RWPE1 (cell line): ENCODE data around the gene C1QTNF8.

Source experiments
- CTCF ChIA-PET: fragments of 350-600 bp; sonication (Branson Sonifier 250); formaldehyde crosslinking; extraction: SDS; loops from one replicate; lab custom pipeline; 2021; lab: Yijun Ruan, JAX
- POLR2A ChIA-PET: fragments of 400-600 bp; formaldehyde crosslinking; extraction: SDS; loops from one replicate; lab custom pipeline; 2020; ENCODE audit warnings: antibody characterized with exemption; ENCODE audit not compliant: low non-redundant PET; lab: Yijun Ruan, JAX
- DNase-seq: peaks from one replicate; pipeline ENCODE4 v3.0.0; 2012; ENCODE audit warnings: low spot score
- H3K27ac ChIP-seq: fragments of 450-650 bp; 2 replicates; pipeline ENCODE4 v1.5.1; 2017
- TF ChIP-seq, protein P1 (sequence below): fragments of 450-650 bp; conservative IDR thresholded peaks from 2 replicates; pipeline ENCODE4 v1.5.1; 2017; ENCODE audit warnings: low read depth, mild to moderate bottlenecking

C1QTNF8 gene

DNA sequence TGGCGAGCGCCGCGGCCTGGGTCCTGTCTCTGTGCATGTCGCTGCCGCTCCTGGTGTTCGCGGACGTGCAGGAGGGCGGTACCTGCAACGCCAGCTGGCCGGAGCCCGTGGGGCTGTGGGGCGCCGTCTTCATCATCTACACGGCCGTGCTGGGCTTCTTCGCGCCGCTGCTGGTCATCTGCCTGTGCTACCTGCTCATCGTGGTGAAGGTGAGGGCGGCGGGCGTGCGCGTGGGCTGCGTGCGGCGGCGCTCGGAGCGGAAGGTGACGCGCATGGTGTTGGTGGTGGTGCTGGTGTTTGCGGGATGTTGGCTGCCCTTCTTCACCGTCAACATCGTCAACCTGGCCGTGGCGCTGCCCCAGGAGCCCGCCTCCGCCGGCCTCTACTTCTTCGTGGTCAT, 16.7 kb downstream of the C1QTNF8 start:
- H3K27ac ChIP-seq, result peak overlapping the region; percentile 95
- ChIA-PET CTCF (no interaction called here), POLR2A (no interaction called here)
- no peak for DNase-seq
- TF ChIP-seq, protein P1, sequence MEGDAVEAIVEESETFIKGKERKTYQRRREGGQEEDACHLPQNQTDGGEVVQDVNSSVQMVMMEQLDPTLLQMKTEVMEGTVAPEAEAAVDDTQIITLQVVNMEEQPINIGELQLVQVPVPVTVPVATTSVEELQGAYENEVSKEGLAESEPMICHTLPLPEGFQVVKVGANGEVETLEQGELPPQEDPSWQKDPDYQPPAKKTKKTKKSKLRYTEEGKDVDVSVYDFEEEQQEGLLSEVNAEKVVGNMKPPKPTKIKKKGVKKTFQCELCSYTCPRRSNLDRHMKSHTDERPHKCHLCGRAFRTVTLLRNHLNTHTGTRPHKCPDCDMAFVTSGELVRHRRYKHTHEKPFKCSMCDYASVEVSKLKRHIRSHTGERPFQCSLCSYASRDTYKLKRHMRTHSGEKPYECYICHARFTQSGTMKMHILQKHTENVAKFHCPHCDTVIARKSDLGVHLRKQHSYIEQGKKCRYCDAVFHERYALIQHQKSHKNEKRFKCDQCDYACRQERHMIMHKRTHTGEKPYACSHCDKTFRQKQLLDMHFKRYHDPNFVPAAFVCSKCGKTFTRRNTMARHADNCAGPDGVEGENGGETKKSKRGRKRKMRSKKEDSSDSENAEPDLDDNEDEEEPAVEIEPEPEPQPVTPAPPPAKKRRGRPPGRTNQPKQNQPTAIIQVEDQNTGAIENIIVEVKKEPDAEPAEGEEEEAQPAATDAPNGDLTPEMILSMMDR, result no peak

DNA sequence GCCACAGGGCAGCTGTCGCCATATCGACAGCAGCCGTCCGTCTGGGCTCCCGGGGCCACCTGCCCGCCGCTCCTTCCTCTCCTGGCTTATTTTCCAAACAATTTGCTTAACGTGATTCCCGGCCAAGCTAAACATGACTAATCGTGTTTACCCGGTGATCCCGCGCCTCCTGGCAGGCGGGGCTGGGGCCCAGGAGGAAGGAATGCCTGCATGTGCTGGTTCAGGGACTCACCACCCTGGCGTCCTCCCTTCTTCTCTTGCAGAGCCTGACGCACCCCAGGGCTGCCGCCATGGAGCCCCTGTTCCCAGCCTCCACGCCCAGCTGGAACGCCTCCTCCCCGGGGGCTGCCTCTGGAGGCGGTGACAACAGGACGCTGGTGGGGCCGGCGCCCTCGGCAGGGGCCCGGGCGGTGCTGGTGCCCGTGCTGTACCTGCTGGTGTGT, 17.4 kb downstream of the C1QTNF8 start:
- H3K27ac ChIP-seq, result peak overlapping the region; percentile 95
- CTCF ChIA-PET, result interaction anchor here (1.1 kb wide), 1 partner anchor 21 kb away, joined by 4 read pairs; no protein-coding TSS in a partner anchor
- POLR2A ChIA-PET, result no interaction called here
- peak; percentile 92 for DNase-seq
- TF ChIP-seq, protein P1, result no peak

DNA sequence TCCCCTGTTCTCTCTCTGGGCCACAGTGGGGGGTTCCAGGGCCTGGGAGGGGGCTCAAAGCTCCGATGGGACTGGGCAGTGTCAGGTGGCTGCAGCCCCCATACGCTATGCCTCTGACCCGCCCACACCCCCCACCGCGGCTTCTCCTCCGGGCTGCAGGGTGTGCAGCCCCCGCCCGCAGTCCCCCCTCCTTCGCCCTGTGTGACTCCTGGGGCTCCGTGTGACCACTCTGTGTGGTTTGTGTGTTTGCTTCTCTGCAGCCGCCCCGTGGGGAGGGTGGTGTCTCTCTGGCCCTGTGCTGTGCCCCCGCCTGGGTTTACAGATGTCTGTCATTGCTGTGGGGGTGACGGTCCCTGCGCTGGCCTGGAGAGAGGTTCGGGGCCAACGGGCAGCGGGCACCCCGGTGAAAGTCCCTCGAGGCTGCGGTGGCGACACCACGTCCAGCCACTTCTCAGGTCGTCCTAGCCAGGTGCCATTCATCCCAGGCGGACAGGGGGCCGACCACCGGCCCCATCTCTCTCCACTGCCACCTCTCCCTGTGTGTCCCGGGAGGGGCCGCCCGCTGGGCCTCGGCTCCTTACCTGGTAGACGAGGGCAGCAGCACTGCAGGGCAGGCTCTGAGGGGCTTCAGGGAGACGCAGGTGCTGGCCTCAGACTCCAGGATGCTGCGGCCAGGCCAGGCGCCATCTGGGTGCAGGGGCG, 18.0 kb downstream of the C1QTNF8 start:
- TF ChIP-seq, protein P1, result no peak
- ChIA-PET CTCF (interaction anchor here (0.6 to 1.1 kb wide), 2 partner anchors 20 to 68 kb away, joined by 3 to 4 read pairs; no protein-coding TSS in a partner anchor), POLR2A (no interaction called here)
- no peak for DNase-seq
- peak overlapping the region; percentile 95 for H3K27ac ChIP-seq

DNA sequence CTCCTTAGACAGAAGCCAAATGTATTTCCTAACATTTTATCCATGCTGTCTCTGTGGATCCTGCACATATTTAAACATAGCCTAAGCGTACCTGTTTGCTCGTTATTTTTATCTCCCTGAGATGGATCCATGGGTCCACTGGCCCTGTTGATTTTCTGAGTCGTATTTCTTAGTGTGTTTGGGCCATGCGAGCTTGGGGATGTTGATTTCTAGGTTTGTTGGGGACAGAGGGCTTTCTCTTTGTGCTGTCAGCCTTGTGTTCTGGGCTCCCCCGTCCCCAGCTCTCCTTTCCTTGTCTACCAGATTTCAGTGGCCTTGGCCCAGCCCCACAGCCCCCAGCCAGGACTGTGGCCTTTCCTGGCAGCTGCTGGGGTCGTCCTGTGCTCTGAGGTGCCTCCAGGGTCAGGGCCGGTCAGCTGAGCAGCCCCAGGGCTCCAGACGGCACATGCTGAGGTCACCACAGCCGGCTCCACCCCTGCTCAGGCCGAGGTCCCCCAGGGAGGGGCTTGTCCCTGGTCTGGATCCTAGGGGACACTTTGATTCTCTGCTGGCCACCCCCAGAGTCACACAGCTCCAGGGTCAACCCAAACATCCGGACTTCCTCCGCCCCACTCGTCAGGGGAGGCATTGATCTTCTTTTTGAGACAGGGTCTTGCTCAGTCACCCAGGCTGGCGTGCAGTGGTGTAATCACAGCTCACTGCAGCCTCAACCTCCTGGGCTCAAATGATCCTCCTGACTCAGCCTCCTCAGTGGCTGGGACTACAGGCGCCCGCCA, 19.1 kb downstream of the C1QTNF8 start:
- H3K27ac ChIP-seq, result peak overlapping the region; percentile 15; the same call in 1 of the 2 replicates
- POLR2A ChIA-PET, result no interaction called here
- CTCF ChIA-PET, result interaction anchor here (0.6 kb wide), 4 partner anchors 12 to 361 kb away, joined by 3 read pairs; no protein-coding TSS in a partner anchor
- TF ChIP-seq, protein P1, result no peak
- no peak for DNase-seq

DNA sequence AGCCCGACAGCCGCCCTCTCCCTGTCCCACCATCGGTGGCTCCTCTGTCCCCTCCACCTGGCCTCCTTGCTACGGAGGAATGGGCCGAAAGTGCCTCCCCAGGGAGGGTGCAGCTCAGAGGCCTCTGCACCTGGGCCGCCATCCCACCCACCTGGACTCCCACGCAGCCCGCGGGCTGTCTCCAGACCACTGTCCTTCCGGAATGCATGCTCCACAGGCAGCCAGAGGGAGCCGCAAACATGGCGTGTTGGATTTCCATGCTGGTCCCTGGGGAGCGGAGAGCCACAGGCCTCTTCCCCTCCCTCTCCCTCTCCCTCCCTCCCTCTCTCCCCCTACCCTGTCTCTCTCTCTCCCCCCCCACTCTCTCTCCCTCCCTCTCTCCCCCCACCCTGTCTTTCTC, 20.5 kb downstream of the C1QTNF8 start:
- ChIA-PET POLR2A (no interaction called here), CTCF (no interaction called here)
- no peak for DNase-seq
- TF ChIP-seq, protein P1, result no peak
- H3K27ac ChIP-seq, result peak overlapping the region; percentile 38

DNA sequence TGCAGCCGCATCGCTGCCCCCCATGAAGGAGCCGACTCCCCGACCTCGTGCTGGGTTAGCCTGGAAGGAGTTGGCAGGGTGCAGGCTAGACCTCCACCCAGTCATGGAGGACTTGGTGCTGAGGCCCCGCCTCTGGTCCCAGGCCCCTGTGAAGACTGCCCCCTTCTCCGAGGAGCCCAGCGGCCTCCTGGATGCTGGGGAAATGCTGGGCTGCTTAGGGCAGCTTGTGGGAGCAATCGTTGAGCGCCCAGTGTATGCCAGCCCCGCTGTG, 21.7 kb downstream of the C1QTNF8 start:
- ChIA-PET POLR2A (no interaction called here), CTCF (no interaction called here)

More for the DNA sequence above, 21.7 kb downstream of the C1QTNF8 start:
- H3K27ac ChIP-seq, result no peak overlapping the region
- no peak for DNase-seq
- TF ChIP-seq, protein P1, result no peak
